ENCODE results near the gene TMOD2.

DNA sequence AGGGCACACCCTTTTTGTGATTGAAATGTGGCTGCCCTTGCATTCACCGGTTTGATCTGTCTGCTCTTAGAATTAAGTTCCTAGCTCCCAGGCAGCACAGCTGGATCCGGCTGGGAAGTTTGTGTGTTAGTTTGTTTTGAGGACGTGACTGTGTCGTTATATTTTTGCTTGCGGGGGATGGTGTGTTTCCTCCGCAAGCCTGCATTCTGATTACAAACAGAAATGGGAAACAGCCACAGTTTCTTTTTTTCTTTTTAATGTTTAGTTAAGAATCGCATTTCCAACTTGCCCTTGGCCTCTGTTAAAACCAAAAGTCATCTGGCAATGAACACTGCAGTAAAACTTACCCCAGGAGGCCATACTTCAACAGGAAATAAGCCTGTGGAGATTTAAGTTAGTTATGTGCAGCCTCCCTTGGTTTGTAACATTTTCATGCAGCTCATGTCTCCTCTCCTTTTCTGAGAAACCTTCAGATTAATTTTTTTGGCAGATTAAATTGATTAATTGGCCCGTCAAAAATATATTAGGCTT lies 78.9 kb downstream of the TMOD2 start:
- TF ChIP-seq, protein P1, sequence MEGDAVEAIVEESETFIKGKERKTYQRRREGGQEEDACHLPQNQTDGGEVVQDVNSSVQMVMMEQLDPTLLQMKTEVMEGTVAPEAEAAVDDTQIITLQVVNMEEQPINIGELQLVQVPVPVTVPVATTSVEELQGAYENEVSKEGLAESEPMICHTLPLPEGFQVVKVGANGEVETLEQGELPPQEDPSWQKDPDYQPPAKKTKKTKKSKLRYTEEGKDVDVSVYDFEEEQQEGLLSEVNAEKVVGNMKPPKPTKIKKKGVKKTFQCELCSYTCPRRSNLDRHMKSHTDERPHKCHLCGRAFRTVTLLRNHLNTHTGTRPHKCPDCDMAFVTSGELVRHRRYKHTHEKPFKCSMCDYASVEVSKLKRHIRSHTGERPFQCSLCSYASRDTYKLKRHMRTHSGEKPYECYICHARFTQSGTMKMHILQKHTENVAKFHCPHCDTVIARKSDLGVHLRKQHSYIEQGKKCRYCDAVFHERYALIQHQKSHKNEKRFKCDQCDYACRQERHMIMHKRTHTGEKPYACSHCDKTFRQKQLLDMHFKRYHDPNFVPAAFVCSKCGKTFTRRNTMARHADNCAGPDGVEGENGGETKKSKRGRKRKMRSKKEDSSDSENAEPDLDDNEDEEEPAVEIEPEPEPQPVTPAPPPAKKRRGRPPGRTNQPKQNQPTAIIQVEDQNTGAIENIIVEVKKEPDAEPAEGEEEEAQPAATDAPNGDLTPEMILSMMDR (IDR thresholded peaks at IDR 0.05), result no peak
- TF ChIP-seq POLR2A (IDR thresholded peaks at IDR 0.05), result no peak

Data from heart left ventricle (tissue), 13 donors.